Measurements from ENCODE around the gene NRIP3.
"Not testable (repeated sequence)": the region's sequence is repeated elsewhere in the genome, so short reads cannot be mapped to it uniquely, and the experiment has no call there.

The NRIP3 gene

DNA sequence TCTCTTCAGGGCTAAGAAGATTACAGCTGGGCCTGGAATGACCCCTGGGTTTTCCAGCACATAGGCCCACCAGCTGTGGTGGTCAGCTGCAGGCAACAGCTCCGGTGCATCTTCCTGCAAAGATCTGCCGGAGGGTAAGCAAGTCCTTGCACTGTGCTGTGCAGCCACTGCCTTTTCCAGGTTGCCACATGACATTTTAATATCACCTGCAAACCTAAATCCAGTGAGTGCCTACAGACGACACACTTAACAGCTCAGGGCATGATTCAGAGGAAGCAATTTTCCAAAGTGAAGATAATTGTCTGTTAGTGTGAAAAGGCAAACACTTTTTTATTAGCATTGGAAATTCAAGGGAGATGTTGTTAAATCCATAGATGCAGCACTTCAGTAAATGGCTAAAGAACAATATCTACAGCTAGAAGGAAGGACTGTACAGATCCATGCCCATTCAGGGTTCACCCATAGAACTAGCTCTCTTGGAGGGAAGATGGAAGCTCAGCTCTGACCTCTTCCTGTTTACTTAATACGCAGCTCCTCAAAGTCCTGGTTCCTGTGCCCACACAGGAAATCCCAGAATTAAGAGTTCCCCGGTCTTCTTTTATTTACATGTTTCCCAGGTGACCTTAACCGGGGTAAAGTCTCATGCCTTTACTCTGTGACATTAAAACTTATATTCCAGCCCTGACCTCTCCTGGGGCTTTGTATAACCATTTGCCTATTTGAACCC lies 13.3 kb upstream of the NRIP3 start:
- no peak for DNase-seq (ENCODE audit: low read depth)

DNA sequence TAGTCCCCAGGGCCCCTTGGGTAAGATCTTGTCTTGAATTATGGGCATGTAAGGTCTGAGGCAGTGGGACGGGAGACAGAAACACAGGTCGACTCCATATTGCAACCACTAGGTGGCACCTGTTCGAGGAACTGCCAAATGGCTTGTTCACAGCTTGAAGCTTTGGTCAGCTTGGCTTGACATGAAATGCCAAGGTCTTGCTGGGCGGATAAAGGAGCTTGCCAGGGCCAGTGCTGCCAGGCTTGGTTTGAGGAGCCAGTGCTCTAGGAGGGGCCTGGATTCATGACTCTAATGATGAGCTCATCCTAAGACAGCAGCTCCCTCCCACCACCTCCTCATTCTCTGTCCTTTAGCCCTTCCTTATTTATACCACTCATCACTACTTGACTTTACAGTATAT lies 11.9 kb upstream of the NRIP3 start:
- DNase-seq (ENCODE audit: low read depth), result peak; percentile 28

DNA sequence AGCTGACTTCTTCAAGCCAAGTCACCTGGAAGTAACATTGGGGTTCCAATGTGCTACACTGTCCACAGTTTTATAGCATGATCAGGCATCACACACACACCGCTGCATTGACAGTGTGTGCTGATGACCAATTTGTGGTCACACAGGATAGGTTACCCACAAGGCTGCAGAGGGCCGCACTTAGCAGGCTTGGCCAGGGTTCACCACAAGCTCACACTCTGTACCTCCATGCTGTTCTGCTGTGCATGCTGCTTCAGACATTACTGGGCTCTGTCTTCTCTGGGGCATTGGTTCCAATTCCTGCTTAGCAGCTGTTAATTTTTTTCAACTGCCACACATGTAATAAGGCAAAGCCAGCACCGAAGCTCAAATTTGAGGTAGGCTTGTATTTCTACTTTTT lies 11.0 kb upstream of the NRIP3 start:
- DNase-seq (ENCODE audit: low read depth), result no peak

DNA sequence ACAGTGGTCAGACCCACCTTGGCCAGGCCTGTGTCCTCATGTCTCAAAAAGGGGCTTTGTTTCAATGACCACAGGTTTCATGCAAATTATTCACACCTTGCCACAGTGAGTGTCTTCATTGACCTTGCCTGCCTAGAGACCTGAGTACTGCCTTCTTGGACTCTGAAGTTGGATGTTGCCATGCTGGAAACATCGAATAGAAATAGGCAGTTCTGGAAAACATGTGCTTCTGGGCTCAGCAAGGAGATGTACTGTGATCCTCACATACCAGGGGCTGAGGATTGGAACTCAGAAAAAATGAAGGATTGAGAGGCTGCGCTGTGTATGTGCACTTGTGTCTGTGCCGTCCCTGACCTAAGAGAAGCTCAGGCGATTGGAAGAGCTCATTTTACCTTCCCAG lies 9.6 kb upstream of the NRIP3 start:
- no peak for DNase-seq (ENCODE audit: low read depth)

DNA sequence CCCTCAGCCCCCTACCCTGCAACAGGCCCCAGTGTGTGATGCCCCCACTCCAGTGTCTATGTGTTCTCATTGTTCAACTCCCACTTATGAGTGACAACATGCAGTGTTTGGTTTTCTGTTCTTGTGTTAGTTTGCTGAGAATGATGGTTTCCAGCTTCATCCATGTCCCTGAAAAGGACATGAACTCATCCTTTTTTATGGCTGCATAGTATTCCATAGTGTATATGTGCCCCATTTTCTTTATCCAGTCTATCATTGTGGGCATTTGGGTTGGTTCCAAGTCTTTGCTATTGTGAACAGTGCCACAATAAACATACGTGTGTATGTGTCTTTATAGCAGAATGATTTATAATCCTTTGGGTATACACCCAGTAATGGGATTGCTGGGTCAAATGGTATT lies 5.7 kb upstream of the NRIP3 start:
- not testable (repeated sequence) for DNase-seq (ENCODE audit: low read depth)

DNA sequence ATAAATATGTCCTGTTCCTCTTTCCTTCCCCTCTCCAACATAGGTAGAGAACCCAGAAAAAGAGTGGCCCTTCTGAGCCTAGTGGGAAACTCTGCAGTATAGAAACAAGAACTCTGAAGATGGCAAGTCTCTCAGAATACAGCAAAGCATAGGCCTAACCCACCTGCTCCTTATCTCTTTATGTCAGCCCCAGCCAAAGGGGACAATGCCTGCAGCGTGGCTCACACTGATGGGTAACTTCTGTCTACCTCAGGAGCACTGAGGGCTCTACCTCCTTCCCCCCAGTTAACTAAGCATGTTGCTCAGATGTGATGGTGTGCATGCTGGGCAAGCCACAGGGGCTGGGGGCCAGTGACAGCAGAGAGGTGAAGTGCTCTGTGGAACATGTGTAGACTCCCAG lies 4.9 kb upstream of the NRIP3 start:
- DNase-seq (ENCODE audit: low read depth), result no peak

DNA sequence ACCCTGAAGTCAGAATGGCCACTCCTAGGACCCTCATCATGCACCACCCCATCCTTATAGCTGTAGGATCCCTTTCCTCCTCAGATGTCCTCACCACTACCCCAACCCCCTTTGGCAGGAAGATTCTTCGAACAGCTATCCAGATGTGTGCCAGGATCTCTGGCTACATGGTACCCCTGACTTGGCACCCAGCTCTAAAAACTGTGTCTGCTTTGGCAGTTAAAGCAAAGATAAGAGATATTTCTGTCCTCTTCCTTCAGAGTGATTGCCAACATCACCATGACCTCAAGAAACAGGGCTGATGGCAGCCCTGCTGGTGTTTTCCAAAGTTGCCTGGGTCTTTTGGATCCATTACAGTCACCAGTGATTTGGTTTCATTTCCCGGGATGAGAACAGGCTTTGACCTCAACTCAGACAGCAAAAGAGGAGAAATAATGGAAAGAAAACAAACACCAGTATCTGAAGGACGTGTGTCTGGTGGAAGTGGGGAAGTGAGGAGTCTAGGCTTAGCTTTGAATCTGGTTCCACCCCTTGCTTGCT lies 4.3 kb upstream of the NRIP3 start:
- DNase-seq (ENCODE audit: low read depth), result no peak

DNA sequence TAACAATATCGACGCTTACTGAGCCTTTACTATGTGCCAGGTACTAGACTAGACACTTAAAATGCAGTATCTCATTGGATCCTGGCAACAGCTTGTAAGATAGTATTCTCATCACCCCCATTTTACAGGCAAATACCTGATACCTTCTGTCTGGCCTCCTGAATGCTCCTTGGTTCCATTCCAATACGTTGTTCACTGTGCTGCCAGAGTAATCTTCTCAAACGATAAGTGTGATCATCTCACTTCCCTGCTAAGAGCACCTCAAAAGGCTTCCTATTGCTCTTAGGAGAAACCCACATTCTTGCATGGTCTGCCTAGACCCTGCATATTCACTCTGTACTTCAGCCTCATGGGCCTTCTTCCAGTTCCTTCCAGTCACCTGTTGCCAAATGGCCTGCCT lies 1.3 kb upstream of the NRIP3 start:
- DNase-seq (ENCODE audit: low read depth), result no peak

DNA sequence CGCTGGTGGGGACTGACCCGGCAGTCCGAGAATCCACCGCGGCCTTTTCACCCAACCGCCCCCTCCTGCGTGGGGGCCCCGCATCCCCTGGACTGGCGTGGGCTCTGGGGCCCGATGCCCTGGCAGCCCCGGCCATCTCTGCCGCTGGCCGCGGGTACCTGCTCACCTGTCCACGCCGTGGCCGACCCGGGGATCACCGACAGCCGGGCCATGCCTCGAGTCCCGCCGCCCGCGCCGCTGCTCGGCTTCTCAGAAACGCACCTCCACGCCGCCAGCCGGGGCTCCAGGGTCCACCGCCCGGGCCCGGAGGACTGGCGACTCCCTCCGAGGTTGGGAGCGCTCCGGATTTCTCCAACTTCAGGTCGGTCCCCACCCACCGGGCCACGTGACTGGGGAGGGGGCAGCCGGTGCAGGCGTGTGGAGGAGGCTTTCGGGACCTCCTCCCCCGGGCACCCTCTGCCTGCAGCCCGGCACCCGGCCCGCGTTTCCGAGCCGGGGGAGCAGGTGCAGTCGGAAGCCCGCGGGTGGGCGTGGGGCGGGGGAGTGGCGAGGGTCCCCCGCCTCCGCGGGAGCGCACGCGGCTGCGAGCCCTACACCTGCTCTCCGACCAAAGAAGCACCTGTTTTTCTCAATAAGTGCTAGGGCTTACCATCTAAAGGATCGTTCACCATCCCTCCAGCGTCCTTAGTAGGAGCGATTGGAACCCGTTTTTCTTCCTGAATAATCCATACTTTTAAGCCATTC lies 554 bp upstream of the NRIP3 start:
- no peak for DNase-seq (ENCODE audit: low read depth)

DNA sequence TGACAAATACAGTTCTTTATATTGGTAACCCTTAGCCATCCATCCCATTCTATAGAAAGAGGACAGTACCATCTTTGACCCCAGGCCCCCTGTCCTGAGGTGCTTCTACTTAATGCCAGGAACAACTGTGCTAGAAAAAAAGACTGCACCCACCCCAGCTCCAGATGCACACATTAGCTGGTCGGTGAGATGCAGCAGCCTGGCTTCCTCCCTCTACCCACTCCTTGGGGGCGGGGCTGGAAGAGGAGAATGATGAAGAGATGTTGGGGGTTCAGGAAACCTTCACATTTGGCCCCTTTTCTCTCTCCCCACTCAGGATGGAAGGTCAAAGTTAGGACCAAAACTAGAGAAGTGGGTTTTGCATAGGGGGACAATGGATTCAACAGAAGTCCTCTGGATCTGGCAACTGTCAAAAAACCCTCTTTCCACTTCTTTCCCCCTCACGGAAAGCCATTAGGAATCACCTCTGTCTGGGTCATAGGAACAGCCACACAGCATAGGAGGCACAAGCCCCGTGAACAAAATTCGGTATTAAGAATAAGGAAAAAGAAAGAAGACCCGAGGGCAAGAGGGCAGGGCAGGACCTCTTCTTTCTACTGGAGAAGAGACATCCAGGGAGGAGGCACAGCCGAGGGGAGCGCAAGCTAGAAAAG lies 755 bp downstream of the NRIP3 start:
- DNase-seq (ENCODE audit: low read depth), result no peak

DNA sequence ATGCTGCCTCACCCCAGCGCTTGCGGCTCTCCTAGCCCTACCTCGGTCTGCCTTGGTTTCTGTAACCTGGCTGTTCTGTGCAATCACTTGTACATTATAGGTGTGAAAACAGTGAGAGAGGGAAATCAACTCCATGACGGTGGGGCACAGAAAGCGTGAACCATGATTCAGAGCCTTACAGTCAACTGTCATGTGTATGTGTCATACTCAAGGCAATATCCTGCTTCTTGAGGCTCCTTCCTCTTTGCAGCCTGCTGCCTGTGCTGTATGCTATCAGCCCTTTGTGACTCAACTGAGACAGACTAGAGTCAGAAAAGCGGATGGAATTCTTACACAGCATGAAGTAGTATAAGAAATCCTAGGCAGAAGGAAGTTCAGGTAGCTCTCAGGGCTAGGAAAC lies 2.1 kb downstream of the NRIP3 start:
- peak; percentile 41 for DNase-seq (ENCODE audit: low read depth)

DNA sequence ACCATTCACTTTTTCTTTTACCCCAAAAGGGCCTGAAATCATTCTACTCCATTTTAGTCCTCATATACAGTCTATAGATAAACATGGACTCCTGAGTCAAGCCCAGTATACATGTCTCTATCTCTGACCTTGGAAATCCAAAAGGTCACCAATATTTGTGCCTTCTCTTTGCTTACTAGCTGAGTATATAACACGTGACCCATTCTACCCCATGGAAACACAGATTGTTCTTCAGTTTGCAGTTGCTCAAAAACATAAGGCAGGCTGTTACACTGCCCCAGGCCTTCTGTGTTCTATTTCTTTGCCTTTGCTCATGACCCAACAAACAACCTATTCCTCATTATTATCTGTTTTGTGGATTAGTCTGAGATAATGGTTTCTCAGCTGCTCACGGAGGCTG lies 5.8 kb downstream of the NRIP3 start:
- DNase-seq (ENCODE audit: low read depth), result no peak

DNA sequence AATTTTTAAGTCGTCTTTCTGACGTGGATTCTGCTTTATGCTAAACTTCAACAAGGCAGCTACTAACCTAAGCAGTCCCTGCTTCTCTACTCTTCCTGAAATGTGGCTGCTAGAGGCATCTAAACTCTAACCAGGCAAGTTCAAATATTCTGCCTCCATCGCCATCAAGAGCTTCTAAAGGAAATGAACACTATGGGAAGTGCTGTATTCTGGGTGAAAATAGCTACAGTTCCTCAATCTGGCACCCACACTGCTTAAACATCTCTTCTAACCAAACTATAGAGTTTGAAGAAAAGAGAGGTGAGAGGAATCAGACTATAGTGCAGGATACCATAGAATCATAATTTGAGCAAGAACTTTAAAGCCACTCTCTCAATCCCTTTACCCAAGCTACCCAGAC lies 6.3 kb downstream of the NRIP3 start:
- no peak for DNase-seq (ENCODE audit: low read depth)

DNA sequence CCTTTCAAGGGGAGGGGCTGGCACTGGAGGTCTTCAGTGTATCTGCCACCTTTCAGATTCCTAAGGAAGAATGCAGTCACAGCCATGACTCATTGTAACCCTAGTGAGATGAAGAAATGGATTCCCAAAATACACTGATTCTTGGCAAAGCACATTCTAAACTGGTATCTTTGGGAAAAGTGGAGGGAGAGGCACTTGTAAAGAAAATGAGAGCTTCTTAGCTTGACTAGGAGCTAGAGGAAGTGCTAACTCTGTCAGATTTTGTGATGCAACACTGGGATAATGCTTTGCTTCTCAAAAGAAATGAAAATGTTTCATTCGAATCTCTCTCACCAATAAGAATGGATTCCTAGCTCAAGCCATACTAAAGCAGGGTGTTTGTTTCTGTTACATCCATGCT lies 14.3 kb downstream of the NRIP3 start:
- no peak for DNase-seq (ENCODE audit: low read depth)

DNA sequence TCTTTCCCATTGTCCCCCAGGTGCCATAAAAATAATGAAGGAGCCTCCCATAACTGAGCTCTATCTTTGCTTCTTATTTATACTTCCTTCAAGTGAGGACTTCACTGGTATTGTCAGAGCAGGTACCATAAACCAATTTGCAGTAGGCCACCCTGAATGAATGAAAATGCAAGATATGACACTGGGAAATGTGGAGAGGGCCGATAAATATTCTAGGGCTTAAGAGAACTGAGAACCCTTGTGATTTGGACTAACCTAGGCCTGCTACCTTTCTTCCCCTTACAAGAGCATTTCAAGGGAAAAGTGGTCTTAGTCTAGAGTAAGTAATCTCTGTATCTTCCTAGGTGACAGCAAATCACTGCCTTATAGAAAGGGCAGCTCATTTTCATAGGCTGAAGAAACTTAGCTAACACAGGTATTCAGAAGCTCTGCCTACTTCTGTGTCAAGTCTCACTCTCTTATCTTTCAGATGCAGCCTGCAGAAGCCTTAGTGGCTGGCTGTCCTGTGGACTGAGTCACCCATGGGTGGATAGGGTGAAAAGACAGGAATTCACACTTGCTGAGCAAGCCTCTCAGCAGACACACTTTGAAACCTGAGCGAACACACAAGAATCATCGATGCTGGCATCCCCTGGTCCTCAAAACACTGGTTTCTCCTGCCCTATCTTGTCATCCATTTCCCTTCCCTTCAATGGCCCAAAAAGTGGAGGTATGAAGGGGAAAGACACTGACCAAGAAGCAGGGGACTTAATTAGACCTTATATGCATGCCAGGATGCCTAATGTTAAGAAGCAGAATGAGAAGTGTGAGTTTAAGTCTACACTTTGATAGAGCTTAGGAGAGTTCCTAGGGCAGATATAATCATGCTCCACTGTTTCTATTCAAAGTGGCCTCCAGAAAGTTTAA lies 15.2 kb downstream of the NRIP3 start:
- no peak for DNase-seq (ENCODE audit: low read depth)

DNA sequence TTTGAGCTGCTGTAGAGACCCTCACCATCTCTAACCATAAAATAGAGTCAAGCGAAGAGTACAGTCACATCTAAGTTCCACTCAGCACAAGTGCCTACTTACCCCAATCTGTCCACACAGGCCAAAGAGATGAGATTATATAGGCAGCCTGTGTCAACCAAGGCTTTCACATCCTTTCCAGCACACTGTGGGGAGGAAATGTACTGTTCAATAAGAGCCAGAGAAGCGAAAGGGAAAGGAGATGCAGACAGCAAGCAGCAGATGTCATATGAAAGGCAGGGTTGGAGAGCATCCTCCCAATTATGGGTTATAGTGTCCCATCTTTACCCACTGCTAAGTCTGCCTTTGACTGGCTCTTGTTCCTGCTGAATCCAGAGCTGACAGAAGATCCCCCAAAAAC lies 16.4 kb downstream of the NRIP3 start:
- no peak for DNase-seq (ENCODE audit: low read depth)

DNA sequence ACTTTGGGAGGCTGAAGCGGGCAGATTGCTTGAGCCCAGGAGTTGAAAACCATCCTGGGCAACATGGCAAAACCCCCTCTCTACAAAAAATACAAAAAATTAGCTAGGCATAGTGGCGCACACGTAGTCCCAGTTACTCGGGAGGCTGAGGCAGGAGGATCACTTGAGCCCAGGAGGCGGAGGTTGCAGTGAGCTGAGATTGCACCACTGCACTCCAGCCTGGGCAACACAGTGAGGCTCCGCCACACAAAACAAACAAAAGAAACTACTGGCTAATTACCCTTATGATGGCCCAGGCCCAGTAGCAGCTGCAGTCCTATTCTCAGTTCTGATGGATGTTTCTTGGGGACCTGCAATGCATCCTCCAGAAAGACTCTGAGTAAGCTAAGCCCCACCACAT lies 17.0 kb downstream of the NRIP3 start:
- DNase-seq (ENCODE audit: low read depth), result not testable (repeated sequence)

DNA sequence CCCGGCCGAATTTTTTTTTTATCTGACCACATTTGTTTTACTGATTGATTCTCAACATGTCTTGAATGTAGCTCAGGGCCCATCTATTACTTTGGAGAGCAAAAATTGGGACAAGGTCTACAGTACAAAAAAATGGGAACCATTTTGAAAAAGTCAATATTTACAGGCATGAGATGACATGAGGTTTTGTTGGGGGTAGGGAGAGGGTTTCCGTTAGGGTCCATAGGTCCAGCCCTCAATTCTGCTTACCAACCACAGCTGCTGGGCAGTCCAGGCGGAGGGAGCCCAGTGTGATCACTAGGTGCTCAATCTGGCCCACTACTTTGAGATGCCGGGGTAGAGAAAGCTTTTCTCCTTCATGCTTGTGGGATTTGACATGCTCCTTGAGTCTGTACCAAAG lies 18.3 kb downstream of the NRIP3 start:
- DNase-seq (ENCODE audit: low read depth), result no peak

DNA sequence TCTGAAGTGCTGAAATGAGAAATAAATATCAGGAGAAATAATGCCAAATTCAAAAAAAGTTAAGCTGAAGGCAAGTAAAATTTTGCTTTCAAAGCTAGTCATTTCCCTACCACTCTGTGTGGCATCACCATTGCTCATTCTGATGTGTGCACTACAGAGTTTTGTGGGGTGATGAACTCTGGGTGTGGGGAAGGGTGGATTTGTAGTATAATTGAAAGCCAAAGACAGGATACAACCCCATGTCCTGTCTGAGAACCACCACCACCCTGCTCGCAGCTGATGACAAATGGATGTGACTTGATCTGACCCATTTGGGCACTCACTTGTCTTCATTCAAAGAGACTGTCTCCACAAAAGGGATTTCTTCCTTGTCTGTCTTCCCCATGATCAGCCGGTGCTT lies 20.2 kb downstream of the NRIP3 start:
- no peak for DNase-seq (ENCODE audit: low read depth)

DNA sequence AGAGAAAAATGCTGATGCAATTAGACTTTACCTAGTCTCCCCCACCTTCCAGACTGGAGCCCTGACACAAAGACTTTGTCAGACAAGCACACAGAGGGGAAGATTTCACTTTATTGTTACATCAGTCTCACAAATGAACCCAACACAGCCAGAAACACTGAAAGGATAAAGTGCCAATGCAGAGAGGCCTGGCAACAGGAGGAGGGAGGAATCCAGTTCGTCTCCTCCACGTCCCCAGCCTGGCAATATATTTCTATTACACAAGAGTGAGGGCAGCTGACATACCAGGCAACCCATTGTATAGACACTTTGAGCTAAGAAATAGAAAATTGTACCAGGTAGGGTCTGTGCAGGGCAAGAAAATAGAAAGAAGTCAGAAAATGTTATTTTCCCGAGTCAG lies 23.3 kb downstream of the NRIP3 start:
- DNase-seq (ENCODE audit: low read depth), result no peak

DNA sequence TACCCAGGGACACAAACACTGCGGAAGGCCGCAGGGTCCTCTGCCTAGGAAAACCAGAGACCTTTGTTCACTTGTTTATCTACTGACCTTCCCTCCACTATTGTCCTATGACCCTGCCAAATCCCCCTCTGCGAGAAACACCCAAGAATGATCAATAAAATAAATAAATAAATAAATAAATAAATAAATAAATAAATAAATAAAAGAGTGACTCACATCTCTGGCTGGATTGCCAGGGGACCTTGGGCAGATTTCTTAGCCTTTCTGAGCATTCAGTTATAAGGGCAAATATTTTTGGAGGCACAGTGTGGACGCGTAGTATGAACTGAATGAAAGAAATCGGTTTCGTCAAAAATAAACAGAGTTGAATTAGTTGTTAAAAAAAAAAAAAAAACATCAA lies 24.4 kb downstream of the NRIP3 start:
- not testable (repeated sequence) for DNase-seq (ENCODE audit: low read depth)

DNA sequence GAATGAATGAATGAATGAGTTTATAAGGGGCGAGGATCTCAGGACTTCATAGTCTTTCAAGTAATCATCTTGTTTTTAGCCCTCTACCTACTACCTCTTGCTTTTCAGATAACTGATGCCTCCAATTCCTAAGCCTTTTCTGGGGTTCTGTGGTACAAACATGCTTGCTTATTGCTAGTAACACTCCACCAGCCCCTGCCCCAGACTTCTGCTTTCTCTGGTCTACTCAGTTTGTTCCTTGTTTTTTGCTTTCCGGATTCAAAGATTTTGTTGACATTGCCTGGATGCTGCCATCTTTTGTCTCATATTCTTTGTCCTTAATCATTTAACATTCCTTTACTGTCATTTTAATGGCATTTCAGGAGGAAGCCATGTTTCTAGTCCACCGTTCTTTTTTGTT lies 30.7 kb downstream of the NRIP3 start:
- DNase-seq (ENCODE audit: low read depth), result no peak
